DMS53 treated with DMSO at 0.1 percent for 48 hours (cell line): ENCODE measurements around the gene TOP3B.

Source experiments
- DNase-seq: peaks from one replicate; lab custom pipeline; 2025; ENCODE audit not compliant: unreplicated experiment; lab: John Stamatoyannopoulos, UW

The TOP3B gene, protein sequence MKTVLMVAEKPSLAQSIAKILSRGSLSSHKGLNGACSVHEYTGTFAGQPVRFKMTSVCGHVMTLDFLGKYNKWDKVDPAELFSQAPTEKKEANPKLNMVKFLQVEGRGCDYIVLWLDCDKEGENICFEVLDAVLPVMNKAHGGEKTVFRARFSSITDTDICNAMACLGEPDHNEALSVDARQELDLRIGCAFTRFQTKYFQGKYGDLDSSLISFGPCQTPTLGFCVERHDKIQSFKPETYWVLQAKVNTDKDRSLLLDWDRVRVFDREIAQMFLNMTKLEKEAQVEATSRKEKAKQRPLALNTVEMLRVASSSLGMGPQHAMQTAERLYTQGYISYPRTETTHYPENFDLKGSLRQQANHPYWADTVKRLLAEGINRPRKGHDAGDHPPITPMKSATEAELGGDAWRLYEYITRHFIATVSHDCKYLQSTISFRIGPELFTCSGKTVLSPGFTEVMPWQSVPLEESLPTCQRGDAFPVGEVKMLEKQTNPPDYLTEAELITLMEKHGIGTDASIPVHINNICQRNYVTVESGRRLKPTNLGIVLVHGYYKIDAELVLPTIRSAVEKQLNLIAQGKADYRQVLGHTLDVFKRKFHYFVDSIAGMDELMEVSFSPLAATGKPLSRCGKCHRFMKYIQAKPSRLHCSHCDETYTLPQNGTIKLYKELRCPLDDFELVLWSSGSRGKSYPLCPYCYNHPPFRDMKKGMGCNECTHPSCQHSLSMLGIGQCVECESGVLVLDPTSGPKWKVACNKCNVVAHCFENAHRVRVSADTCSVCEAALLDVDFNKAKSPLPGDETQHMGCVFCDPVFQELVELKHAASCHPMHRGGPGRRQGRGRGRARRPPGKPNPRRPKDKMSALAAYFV

DNA sequence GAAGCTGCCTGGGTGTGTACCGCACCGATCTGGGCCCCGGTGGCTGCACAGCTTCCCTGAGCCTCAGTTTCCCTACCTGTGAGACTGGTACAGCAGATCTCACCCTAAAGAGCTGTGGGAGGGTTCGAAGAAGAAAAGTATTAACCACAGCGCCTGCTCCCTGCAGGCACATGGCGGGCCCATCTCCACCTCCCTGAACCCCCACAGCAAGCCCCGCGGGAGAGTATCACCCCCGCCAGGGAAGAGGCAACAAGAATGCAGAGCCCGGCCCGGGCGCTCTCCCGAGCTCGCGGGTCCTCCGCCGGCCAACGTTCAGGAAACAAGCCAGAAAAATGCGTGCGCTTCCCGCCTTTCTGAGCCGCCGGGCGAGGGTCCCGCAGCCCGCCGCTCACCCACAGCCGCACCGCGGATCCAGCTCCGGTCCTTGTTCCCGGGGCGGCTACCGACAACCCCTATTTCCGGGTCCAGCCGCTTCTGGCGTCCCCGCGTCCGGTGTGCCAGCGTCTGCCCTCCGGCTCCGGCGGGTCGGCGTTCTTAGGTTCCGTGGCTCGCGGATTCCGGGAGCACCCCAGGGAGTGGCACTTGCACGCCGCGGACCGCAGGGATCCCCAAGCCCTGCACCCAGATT lies at the start of gene TOP3B:
TSS of gene TOP3B (minus strand) at position 450 of the 628 bp plus-strand sequence. CDS start 7,078 bp downstream, outside the sequence.
- DNase-seq: peak; percentile 10

DNA sequence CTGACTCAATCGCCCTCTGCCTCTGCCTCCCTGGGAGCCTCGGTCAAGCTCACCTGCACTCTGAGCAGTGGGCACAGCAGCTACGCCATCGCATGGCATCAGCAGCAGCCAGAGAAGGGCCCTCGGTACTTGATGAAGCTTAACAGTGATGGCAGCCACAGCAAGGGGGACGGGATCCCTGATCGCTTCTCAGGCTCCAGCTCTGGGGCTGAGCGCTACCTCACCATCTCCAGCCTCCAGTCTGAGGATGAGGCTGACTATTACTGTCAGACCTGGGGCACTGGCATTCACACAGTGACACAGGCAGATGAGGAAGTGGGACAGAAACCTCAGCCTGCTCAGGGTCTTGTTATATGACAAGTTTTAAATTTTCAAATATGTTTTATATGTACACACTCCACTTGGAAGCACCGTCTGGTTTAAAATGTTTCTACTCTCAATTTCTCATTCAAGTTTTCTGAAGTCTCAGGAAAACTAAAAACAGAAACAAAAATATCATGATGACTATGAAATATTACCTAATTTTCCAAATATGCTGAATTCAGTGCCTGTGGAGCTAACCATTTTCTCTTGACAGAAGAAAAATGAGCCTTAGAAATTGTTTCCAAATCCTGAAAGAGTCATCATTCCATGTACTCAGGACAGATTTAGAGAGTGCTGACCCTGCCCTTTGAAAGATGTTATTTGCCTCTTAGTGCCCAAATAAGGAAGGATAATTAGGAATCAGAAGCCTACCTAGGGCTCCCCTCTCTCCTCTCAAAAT lies 48.8 kb upstream of the TOP3B start:
- DNase-seq: no peak

DNA sequence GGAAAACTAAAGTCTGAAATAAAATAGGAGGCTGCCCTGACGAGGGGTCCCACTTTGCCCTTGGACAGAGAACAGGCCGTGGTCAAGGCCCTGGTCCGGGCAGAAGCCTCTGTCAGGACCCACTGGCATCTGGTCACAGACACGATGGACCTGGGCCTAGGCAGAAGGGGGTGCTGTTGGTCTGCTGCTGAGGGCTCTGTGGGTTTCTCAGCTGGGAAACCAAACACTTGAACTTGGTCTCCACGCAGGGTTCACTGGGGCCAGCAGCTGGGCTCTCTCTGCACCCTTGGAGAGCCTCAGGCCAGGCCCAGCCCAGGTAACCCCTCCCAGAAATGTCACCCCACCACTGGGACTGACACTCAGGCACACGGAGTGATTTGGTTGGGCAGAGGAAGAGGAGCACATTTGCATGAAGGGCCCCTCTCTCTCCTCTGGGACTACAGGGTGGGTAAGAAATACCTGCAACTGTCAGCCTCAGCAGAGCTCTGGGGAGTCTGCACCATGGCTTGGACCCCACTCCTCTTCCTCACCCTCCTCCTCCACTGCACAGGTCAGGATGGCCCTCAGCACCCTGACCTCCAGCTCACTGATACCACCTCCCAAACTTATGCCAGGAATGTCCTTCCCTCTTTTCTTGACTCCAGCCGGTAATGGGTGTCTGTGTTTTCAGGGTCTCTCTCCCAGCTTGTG lies 48.1 kb upstream of the TOP3B start:
- DNase-seq: no peak

DNA sequence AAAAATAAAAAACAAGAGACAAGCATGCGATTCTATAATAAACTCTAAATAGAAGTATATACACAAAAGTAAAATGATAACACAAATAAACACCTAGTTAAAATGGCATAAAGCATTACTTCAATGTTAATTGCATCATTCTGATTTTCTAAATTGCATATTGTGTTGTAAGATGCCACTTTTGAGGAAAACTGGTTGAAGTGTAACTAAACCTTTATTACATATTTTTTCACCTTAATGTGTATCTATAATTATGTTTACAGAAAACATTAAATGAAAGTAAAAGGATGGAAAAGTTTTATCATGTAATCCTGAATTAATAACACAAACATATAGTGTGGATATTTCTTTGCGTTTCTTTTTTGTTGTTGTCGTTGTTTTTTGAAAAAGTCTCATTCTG lies 45.4 kb upstream of the TOP3B start:
- no peak for DNase-seq

DNA sequence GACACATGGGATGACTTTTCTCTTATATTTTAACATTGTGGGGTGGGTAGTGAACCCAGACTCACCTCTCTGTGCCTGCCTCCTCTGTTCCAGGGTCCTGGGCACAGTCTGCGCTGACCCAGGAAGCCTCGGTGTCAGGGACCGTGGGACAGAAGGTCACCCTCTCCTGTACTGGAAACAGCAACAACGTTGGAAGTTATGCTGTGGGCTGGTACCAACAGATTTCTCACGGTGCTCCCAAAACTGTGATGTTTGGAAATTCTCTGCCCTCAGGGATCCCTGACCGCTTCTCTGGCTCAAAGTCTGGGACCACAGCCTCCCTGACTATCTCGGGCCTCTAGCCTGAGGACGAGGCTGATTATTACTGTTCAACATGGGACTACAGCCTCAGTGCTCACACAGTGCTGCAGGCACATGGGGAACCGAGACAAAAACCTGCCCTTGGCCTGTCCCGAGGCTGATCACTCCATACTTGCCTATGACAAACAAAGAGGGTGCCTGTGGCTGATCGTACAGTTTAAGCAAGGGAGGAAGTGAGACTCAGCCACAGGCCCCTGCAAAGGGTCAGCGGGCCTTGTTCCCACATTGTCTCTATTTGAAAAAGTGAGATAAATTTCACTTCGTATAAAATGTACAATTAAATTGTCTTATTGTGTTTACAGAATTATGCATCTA lies 43.7 kb upstream of the TOP3B start:
- DNase-seq: no peak

DNA sequence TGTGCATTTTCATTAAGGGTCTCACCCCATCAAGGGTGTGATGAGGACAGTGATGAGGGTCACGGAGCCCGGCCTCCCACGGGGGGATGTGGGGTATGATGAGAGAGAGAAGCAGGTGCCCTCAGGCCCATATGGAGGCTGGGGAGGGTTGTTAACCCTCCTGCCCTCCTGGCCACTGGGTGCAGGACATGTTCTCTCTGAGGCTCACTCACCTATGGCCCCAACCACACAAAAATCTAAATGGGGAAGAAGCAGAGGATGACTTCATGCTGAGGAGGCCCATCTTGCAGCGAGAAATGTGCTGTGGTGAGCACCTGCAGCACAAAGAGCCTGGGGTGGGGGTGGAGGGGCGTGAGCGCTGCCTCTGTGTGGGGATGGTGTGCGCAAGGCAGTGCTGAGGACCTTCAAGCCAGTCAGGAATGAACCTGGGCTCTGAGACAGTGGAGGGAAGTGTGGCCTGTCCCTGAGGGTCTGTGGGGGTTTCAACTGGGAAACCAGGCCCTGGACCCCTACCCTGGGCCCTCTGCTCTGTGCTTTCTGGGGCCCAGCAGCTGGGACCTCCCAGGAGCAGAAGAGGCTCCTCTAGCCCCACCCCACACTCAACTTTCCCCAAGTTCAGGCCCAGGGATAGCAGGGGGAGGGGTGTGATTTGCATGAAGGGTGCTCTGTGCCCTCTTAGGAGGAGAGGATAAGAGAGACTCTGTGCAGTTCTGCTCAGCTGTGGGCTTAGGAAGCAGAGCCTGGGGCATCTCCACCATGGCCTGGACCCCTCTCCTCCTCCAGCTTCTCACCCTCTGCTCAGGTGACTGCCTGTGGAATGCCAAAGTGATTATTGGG lies 43.0 kb upstream of the TOP3B start:
- no peak for DNase-seq

DNA sequence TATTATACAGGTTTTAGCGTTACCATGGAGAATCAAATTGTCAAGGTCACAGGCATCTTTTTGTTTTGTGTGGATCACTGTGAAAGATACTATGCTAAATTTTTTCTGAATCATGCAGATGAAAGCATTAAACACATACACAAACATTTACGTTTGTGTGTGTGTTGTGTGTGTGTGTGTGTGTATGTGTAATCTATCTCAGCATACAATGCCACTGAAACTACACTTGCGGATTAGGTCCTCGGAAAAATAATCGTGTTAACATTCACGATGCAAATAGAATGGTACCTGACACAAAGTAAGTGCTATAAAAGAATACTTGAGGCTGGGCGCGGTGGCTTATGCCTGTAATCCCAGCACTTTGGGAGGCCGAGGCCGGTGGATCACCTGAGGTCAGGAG lies 41.9 kb upstream of the TOP3B start:
- DNase-seq: no peak

DNA sequence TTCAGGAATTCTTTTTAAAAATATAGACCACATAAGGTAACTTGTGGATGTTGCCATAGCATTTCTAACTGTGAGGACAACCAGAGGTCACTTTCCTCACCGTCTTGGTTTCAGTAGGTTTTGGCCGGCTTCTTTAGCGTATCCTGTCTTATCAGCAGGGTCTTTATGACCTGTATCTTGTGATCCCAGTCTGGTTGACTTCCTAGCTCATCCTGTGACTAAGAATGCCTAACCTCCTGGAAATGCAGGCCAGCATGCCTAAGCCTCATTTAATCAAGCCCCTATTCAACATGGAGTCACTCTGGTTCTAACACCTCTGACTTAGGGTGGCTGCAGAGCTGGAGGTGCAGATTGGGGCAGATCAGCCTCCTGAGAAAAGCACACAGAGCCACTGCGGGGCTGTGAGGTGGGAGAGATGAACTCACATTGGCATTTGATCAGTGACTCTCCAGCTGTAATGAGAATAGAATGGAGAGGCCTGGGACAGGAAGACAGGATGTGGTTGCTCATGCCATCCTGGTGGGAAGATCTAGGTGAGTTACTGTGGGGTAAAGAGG lies 41.1 kb upstream of the TOP3B start:
- no peak for DNase-seq

DNA sequence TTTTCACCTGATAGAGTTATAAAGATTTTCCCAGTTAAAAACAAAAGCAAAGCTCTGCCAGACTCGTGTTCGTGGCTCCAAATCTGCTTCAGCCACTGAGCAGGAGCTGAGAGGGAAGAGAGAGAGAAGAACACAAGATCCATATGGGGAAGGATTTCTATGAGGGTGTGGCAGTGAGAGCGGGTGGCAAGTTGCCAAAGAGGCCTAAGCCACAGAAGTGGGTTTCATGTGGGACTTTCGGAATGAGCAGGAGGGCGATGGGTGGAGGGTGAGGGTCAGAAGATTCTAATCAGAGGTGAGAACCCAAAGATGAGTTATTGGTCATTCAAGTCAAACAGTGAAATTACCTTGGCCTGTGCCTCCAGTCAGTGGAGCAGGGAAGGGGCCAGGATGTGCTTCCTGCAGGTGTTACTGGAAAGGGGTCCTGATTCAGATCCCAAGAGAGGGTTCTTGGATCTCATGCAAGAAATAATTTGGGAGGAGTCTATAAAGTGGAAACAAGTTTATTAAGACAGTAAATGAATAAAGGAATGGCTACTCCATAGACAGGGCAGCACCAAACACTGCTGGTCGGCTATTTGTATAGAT lies 40.5 kb upstream of the TOP3B start:
- no peak for DNase-seq

DNA sequence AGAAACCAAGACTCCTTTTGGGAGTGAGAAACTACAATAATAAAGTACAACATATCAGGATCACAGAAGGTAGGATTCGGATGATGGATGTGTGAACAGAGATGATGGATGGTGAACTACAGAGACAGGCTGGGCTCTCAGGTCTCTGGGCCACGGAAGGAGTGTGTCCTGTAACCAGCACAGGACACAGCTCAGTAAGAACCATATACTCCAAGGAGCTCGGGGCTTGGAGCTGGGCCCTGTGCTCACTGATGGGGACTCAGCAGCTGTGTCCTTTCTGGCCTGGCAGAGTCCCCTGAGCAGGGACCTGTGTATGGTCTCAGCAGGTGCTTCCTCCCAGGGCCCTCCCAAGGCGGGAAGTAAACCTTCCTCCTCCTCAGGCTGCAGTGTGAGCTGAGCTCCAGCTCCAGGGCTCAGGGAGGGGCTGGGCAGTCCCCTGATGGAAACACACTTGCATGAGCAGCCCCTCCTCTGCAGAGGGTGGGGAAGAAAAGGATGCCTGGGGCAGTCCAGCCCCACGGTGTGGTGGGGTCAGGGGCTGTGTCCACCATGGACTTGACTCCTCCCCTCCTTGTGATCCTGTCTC lies 39.8 kb upstream of the TOP3B start:
- DNase-seq: no peak

DNA sequence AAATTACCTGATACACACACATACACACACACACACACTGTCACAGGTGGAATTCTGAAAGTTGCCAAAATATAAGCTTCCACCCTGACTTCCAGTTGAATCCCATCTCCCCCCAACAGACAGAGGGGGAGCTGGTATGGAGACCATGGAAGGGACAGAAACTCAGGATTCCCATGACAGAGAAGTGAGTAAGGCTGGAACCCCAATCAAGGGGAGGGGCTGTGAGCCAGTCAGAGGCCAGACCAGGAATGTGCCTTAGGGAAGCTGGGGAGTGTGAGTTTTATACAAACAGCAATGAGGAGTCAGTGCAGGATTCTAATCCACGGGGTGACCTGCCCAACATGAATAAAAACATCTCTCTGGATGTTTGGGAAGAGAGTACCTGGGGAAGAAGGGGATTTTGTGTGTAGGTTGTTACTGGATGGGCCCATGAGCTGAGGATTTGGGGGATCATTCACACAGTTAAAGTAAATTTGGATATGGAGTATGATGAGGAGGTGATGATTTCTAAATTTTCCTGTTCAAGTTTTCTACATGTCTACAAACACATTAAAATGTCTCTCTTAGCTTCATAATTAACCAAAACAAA lies 38.7 kb upstream of the TOP3B start:
- no peak for DNase-seq

DNA sequence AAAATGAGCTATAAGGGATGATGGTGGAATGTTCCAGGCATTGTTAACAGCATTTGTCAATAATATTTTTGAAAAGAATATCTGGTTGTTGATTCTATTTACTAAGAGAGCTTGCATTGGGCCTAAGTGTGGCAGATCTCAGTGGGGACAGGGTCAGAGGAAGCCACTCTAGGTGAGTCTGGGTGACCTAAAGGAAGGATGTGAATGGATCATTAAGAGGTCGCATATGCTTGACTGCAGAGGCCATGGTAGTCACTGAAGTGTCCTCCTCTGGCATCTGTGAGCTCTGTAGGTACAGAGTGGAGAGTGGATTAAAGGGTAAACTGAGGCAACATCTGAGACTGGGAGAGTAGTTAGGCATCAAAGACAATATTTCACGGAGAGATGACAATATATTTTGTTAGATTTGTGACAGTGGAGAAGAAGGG lies 37.9 kb upstream of the TOP3B start:
- no peak for DNase-seq

DNA sequence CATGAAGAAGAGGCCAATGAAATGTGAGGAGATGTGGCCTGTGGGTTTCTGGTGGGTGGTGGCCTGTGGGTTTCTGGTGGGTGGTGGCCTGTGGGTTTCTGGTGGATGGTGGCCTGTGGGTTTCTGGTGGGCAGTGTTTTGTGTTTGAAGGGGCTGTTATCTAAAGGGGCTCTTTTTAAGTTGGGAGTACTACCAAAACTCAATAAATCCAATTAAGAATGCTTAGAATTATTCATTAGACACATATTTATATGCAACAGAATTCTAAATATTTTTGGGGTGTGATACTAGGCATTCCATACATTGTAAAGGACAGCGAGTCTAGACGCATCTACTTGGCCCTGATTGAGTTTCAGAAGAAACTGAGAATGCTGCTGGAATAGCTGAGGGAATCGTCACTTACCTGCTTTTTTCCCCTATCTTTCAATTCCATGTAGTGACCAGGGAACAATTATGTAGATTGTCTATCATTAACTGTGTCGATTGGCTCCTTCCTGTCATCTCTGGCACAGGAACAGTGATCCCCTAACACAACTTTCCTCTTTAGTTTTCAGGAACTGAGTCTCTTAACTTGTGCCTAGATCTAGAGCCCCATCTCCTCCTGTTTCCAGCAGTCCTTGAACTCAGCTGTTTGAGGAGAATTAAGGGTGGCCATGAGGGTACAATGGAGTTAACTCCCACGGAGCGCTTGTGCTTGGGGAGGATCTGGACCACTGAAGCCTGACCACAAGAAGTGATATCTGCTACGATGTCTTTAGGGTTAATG lies 37.3 kb upstream of the TOP3B start:
- no peak for DNase-seq

DNA sequence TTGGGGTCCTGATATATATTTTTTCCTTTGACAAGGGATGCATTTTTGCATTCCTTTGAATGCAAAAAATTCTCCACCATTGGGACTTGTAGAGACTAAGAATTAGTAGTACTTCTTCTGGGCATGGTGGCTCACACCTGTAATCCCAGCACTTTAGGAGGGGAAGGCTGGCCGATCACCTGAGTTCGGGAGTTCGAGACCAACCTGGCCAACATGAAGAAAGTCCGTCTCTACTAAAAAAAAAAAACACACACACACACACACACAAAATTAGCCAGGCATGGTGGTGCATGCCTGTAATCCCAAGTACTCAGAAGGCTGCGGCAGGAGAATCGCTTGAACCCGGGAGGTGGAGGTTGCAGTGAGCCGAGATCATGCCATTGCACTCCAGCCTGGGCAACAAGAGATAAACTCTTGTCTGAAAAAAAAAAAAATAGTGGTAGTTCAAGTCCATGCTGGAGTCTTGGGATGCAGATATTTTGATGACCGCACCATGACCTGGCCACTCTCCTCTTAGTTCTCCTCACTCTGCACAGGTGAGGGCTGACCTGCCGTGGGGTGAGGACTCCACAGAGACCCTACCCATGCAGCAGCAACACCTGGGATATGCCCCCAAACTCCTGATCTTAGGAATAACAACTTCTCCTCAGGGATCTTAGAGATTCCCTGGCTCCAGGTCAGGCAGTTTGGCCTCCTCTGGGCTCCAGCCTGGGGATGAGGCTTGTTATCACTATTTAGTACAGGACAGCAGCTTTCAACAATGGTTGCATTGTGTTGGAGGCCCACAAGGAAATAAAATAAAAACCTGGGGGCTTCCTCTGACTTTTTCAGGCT lies 36.5 kb upstream of the TOP3B start:
- DNase-seq: no peak

DNA sequence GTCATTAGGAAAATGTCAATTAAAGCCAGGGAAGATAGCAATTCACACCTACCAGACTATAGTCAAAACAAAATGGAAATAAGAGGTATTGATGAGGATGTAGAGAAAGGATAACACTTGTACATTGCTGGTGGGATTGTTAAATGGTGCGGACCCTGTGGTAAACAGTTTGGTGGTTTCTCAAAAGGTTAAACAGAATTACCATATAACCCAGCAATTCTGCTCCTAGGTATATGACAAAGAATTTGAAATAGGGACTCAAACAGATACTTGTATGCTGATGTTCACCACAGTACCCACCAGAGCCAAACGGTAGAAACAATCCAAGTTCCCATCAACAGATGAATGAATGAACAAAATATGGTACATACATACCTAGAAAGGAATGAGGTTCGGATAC lies 33.0 kb upstream of the TOP3B start:
- no peak for DNase-seq

DNA sequence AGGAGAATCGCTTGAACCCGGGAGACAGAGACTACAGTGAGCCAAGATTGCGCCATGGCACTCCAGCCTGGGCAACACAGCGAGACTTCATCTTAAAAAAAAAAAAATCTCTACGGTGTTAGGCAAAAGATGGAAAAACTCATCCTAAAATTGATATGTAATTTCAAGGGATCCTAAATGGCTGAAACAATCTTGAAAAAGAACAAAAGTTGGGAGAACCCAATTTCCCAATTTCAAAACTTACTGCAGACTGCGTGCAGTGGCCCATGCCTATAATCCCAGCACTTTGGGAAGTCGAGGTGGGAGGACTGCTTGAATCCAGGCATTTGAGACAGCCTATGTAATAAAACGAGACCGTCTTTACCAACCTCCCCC lies 31.7 kb upstream of the TOP3B start:
- no peak for DNase-seq
